ENCODE results near the gene RAB43.
"Not testable (repeated sequence)": the region's sequence is repeated elsewhere in the genome, so short reads cannot be mapped to it uniquely, and the experiment has no call there.

- TF ChIP-seq, protein P1, sequence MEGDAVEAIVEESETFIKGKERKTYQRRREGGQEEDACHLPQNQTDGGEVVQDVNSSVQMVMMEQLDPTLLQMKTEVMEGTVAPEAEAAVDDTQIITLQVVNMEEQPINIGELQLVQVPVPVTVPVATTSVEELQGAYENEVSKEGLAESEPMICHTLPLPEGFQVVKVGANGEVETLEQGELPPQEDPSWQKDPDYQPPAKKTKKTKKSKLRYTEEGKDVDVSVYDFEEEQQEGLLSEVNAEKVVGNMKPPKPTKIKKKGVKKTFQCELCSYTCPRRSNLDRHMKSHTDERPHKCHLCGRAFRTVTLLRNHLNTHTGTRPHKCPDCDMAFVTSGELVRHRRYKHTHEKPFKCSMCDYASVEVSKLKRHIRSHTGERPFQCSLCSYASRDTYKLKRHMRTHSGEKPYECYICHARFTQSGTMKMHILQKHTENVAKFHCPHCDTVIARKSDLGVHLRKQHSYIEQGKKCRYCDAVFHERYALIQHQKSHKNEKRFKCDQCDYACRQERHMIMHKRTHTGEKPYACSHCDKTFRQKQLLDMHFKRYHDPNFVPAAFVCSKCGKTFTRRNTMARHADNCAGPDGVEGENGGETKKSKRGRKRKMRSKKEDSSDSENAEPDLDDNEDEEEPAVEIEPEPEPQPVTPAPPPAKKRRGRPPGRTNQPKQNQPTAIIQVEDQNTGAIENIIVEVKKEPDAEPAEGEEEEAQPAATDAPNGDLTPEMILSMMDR (IDR thresholded peaks at IDR 0.05) = not testable (repeated sequence)
- TF ChIP-seq POLR2A (IDR thresholded peaks at IDR 0.05) = not testable (repeated sequence)
These were observed 10.4 kb downstream of the RAB43 start for GRCh38 chr3:129111076-129111780.

All from testis (tissue), 2 donors.